IMR-90 (cell line): ENCODE results near the gene LILRA2. TPM values are rescaled to one million over a fixed set of nuclear protein-coding genes. Genes with fewer than 3 reads are reported as not detected.

Experiments used
- ATAC-seq: fragments of 200-7000 bp; cut with Tn5 transposase; 2 replicates; pipeline ENCODE4 v1.9.1; 2020; ENCODE audit warnings: low read depth, mild to moderate bottlenecking, moderate library complexity
- BruUV-seq: library from RNA; stranded (reverse); fragments of 400-500 nt; replicated peaks from 2 replicates; lab custom pipeline; 2021; lab: Mats Ljungman, UMichigan
- CTCF ChIA-PET: fragments of 300-600 bp; formaldehyde crosslinking; extraction: SDS; loops from one replicate; lab custom pipeline; 2021; ENCODE audit warnings: antibody characterized with exemption; lab: Yijun Ruan, JAX
- POLR2A ChIA-PET: fragments of 300-600 bp; sonication (Branson Sonifier 250); formaldehyde crosslinking; loops from one replicate; lab custom pipeline; 2022; ENCODE audit warnings: antibody characterized with exemption; ENCODE audit not compliant: unreplicated experiment; lab: Charles Lee
- DNase-seq: peaks from one replicate; pipeline ENCODE4 v3.0.0; 2013
- H2AFZ ChIP-seq: replicated peaks from 2 replicates; pipeline ENCODE3; 2013; ENCODE audit warnings: low read length, mild to moderate bottlenecking; ENCODE audit not compliant: poor library complexity
- H2AK5ac ChIP-seq: 2 replicates; pipeline ENCODE4 v1.6.1; 2013; ENCODE audit warnings: low read depth, low read length, inconsistent platforms
- H2AK9ac ChIP-seq: replicated peaks from 2 replicates; pipeline ENCODE3; 2013; ENCODE audit warnings: mild to moderate bottlenecking, low read depth, low read length, moderate library complexity; ENCODE audit not compliant: poor library complexity
- H2BK120ac ChIP-seq: 2 replicates; pipeline ENCODE4 v1.6.1; 2013; ENCODE audit warnings: low read depth, low read length, inconsistent platforms
- H2BK15ac ChIP-seq: 3 replicates; pipeline ENCODE4 v1.6.1; 2013; ENCODE audit warnings: low read depth, low read length, inconsistent platforms
- H2BK20ac ChIP-seq: 2 replicates; pipeline ENCODE4 v1.6.1; 2013; ENCODE audit warnings: low read depth, mild to moderate bottlenecking, inconsistent platforms, low read length, moderate library complexity
- H2BK5ac ChIP-seq: 2 replicates; pipeline ENCODE4 v1.6.1; 2013; ENCODE audit warnings: mild to moderate bottlenecking, low read depth, low read length, inconsistent platforms; ENCODE audit not compliant: poor library complexity, severe bottlenecking
- H3K14ac ChIP-seq: replicated peaks from 2 replicates; pipeline ENCODE4 v1.6.1; 2013; ENCODE audit warnings: low read depth, low read length, inconsistent platforms
- H3K18ac ChIP-seq: 2 replicates; pipeline ENCODE4 v1.6.1; 2013; ENCODE audit warnings: low read depth, low read length, control low read depth
- H3K23ac ChIP-seq: 2 replicates; pipeline ENCODE4 v1.6.1; 2013; ENCODE audit warnings: low read depth, low read length, inconsistent platforms
- H3K27ac ChIP-seq: 2 replicates; pipeline ENCODE4 v1.5.1; 2013; ENCODE audit warnings: mild to moderate bottlenecking, control low read depth, low read length; ENCODE audit not compliant: insufficient read depth
- H3K27me3 ChIP-seq: 2 replicates; pipeline ENCODE4 v1.6.1; 2013; ENCODE audit warnings: low read length; ENCODE audit not compliant: control insufficient read depth, insufficient read depth
- H3K36me3 ChIP-seq: 2 replicates; pipeline ENCODE4 v1.6.1; 2013; ENCODE audit warnings: low read length, mixed read lengths; ENCODE audit not compliant: control insufficient read depth, insufficient read depth
- H3K4ac ChIP-seq: 2 replicates; pipeline ENCODE4 v1.6.1; 2013; ENCODE audit warnings: low read depth, low read length, inconsistent platforms
- H3K4me1 ChIP-seq: 2 replicates; pipeline ENCODE4 v1.6.1; 2013; ENCODE audit warnings: low read length, mixed read lengths; ENCODE audit not compliant: control insufficient read depth, insufficient read depth
- H3K4me2 ChIP-seq: 2 replicates; pipeline ENCODE4 v1.6.1; 2013; ENCODE audit warnings: low read depth, mild to moderate bottlenecking, control low read depth, low read length, moderate library complexity
- H3K4me3 ChIP-seq: 2 replicates; pipeline ENCODE4 v1.5.1; 2013; ENCODE audit warnings: low read depth, mild to moderate bottlenecking, control low read depth, low read length, moderate library complexity; ENCODE audit not compliant: insufficient read depth
- H3K56ac ChIP-seq: 2 replicates; pipeline ENCODE4 v1.6.1; 2013; ENCODE audit warnings: low read length, inconsistent platforms; ENCODE audit not compliant: insufficient read depth; ENCODE audit errors: extremely low read depth
- H3K79me1 ChIP-seq, 2 experiments: 2 replicates each; pipeline ENCODE4 v1.6.1; 2013; ENCODE audit warnings: low read length in 2 of 2, inconsistent platforms in 1 of 2, low read depth in 1 of 2
- H3K9ac ChIP-seq: 2 replicates; pipeline ENCODE4 v1.6.1; 2013; ENCODE audit warnings: low read depth, low read length, control low read depth
- H3K9me1 ChIP-seq: 2 replicates; pipeline ENCODE4 v1.6.1; 2013; ENCODE audit warnings: low read length, inconsistent platforms; ENCODE audit not compliant: insufficient read depth
- H3K9me3 ChIP-seq: 2 replicates; pipeline ENCODE4 v1.6.1; 2013; ENCODE audit warnings: low read length; ENCODE audit not compliant: control insufficient read depth, insufficient read depth
- H4K20me1 ChIP-seq: 2 replicates; pipeline ENCODE4 v1.6.1; 2013; ENCODE audit warnings: low read length, inconsistent platforms; ENCODE audit not compliant: insufficient read depth
- H4K5ac ChIP-seq: 2 replicates; pipeline ENCODE4 v1.6.1; 2013; ENCODE audit warnings: mild to moderate bottlenecking, low read depth, low read length, control low read depth
- H4K8ac ChIP-seq, 2 experiments: 2 replicates each; pipeline ENCODE4 v1.6.1; 2013; ENCODE audit warnings: low read depth in 2 of 2, low read length in 2 of 2, control low read depth in 1 of 2, inconsistent platforms in 1 of 2
- H4K91ac ChIP-seq: 2 replicates; pipeline ENCODE4 v1.6.1; 2013; ENCODE audit warnings: low read depth, low read length, inconsistent platforms; ENCODE audit not compliant: insufficient read depth
- CHD1 ChIP-seq: IDR thresholded peaks from 2 replicates; pipeline ENCODE4 v1.6.1; 2012; ENCODE audit warnings: low read depth, low read length, improper control_type of control experiment
- FOS ChIP-seq: fragments of 150-350 bp; IDR thresholded peaks from 2 replicates; pipeline ENCODE4 v1.6.1; 2016; ENCODE audit warnings: low read depth, low read length
- NFE2L2 ChIP-seq: fragments of 150-350 bp; IDR thresholded peaks from 2 replicates; pipeline ENCODE4 v1.6.1; 2016; ENCODE audit warnings: low read depth, mild to moderate bottlenecking, low read length
- SMC3 ChIP-seq: fragments of 150-350 bp; IDR thresholded peaks from 2 replicates; pipeline ENCODE4 v1.6.1; 2016; ENCODE audit warnings: low read depth, mild to moderate bottlenecking, antibody characterized with exemption, low read length, moderate library complexity
- WGBS, 2 experiments: methylation state at CpG; one replicate each; pipeline versions ENCODE4 v1.1.5 to v1.1.7; 2013; ENCODE audit warnings: missing lambda C conversion rate in 2 of 2; ENCODE audit not compliant: insufficient read length in 1 of 2; ENCODE audit errors: extremely low coverage in 2 of 2; 5-methylcytosine and 5-hydroxymethylcytosine counted together
- dilution Hi-C: fragments of 300-500 bp; cut with HindIII; formaldehyde crosslinking; loops from one replicate; pipeline ENCODE4 v1.14.3; 2018; ENCODE audit warnings: low sequenced_read_pairs; ENCODE audit not compliant: unreplicated experiment
- in situ Hi-C: fragments of 300-500 bp; cut with MboI; formaldehyde crosslinking; loops from 3 replicates; pipeline ENCODE4 v1.14.3; 2019; ENCODE audit warnings: low sequenced_read_pairs, inconsistent platforms, mixed read lengths
- intact Hi-C: fragments of 100-400 bp; cut with micrococcal nuclease; formaldehyde crosslinking; loops from 2 replicates; pipeline ENCODE4 v1.10.0; 2022
- polyA plus RNA-seq, 3 experiments: library from polyadenylated mRNA; depleted of rRNA; stranded (reverse); fragments of >200 nt; gene quantifications; 2 replicates each; pipeline ENCODE4 v1.2.3, GENCODE V29; 2012; ENCODE audit warnings: low replicate concordance in 1 of 3
- total RNA-seq: library from RNA; depleted of rRNA; stranded (reverse); fragments of >200 nt; gene quantifications from 2 replicates; pipeline ENCODE4 v1.2.3, GENCODE V29; 2012
- TF ChIP-seq, protein P1 (sequence below): conservative IDR thresholded peaks from 2 replicates; pipeline ENCODE4 v1.5.1; 2012; ENCODE audit warnings: mild to moderate bottlenecking, low read depth, low read length, improper control_type of control experiment

The LILRA2 gene
- total and polyA plus RNA-seq, 2 of the 4 experiments (the other 2 are of a cell fraction): not detected

DNA sequence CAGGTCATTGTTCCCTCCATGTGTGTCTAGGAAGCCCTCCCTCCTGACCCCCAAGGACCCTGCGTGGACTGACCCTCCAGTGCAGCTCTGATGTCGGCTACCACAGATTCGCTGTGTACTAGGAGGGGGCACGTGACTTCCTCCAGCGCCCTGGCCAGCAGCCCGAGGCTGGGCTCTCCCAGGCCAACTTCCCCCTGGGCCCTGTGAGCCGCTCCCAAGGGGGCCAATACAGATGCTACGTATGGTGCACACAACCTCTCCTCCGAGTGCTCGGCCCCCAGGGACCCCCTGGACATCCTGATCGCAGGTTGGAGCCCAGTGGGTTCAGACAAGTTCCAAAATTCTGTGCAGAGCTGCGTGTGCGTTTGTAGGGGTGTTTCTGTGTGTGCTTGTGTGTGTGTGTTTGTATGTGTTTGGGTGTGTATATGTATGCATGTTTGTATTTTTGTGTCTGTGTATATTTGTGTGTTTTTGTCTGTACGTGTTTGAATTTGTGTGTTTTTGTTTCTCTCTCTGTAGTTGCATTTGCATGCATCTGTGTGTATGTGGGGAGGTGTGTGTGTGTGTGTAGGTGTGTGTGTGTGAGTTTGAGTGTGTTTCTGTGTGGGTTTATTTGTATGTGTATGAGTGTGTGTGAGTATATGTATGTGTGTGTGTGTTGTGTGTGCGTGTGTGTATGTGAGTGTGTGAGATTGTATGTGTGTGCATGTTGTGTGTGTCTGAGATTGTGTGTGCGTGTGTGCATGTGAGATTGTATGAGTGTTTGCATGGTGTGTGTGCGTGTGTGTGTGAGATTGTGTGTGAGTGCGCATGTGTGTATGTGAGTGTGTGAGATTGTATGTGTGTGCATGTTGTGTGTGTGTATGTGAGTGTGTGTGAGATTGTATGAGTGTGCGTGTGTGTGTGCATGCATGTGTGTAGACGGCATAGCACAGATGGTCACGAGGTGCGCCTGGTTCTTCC is 21.4 kb upstream of the LILRA2 start:
- no peak overlapping the region for H3K27ac ChIP-seq
- DNase-seq (no peak), ATAC-seq (no peak)
- no peak overlapping the region for H3K4me2 ChIP-seq
- H3K18ac ChIP-seq: no peak overlapping the region
- H2AK5ac ChIP-seq: no peak overlapping the region
- no peak overlapping the region for H2BK120ac ChIP-seq
- dilution Hi-C loops: no loop called here
- H2BK20ac ChIP-seq: no peak overlapping the region
- H4K5ac ChIP-seq: no peak overlapping the region
- no peaks in the 10 kb centered on the region for H3K9me1 ChIP-seq
- no peak overlapping the region for H2AK9ac ChIP-seq
- peak overlapping the region; percentile 72 for H2BK5ac ChIP-seq
- no TSS peak for BruUV-seq
- no peak overlapping the region for H4K8ac ChIP-seq
- TF ChIP-seq SMC3: no peak
- TF ChIP-seq CHD1: no peak
- no peak for TF ChIP-seq FOS
- TF ChIP-seq NFE2L2: no peak
- TF ChIP-seq, protein P1, sequence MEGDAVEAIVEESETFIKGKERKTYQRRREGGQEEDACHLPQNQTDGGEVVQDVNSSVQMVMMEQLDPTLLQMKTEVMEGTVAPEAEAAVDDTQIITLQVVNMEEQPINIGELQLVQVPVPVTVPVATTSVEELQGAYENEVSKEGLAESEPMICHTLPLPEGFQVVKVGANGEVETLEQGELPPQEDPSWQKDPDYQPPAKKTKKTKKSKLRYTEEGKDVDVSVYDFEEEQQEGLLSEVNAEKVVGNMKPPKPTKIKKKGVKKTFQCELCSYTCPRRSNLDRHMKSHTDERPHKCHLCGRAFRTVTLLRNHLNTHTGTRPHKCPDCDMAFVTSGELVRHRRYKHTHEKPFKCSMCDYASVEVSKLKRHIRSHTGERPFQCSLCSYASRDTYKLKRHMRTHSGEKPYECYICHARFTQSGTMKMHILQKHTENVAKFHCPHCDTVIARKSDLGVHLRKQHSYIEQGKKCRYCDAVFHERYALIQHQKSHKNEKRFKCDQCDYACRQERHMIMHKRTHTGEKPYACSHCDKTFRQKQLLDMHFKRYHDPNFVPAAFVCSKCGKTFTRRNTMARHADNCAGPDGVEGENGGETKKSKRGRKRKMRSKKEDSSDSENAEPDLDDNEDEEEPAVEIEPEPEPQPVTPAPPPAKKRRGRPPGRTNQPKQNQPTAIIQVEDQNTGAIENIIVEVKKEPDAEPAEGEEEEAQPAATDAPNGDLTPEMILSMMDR: no peak
- H2AFZ ChIP-seq: no peak overlapping the region
- intact Hi-C loops: no loop called here
- H2BK15ac ChIP-seq: no peak overlapping the region
- ChIA-PET POLR2A (no interaction called here), CTCF (no interaction called here)
- no peak overlapping the region for H3K9ac ChIP-seq
- in situ Hi-C loops: no loop called here
- no peaks in the 10 kb centered on the region for H3K36me3 ChIP-seq
- H4K20me1 ChIP-seq: no peaks in the 10 kb centered on the region
- H4K91ac ChIP-seq: no peak overlapping the region
- H3K27me3 ChIP-seq: no peaks in the 10 kb centered on the region
- no peak overlapping the region for H3K4ac ChIP-seq
- H3K4me3 ChIP-seq: no peak overlapping the region
- WGBS, 2 experiments: 74 to 100% methylated on average over 1 to 7 of the region's 22 CpGs
- H3K4me1 ChIP-seq: no peaks in the 10 kb centered on the region
- H3K79me1 ChIP-seq: no peaks in the 10 kb centered on the region
- no peak overlapping the region for H3K23ac ChIP-seq
- H3K56ac ChIP-seq: no peak overlapping the region
- H3K14ac ChIP-seq: no peak overlapping the region
- H3K9me3 ChIP-seq: peaks cover 38% of the 10 kb centered on the region
